ENCODE results near the gene GDI2.

DNA sequence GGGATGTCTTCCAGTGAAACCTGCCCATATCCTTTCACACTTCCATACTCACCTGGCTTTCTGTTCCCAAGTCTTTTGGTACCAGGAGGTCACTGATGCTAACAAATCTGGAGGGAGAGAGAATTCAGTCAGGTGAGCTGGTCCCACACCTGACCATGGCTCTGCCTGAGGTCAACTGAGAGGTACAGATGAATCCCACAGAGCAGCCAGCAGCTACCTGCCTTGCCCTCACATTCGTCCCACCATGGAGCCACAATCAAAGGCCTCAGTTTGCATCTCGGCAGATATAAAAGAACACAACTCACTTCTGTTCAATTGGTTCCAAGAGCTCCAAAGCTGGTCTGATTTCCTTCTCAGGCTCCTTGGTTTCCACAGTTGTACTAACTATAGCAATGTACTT lies 47.0 kb downstream of the GDI2 start:
- TF ChIP-seq, protein P1, sequence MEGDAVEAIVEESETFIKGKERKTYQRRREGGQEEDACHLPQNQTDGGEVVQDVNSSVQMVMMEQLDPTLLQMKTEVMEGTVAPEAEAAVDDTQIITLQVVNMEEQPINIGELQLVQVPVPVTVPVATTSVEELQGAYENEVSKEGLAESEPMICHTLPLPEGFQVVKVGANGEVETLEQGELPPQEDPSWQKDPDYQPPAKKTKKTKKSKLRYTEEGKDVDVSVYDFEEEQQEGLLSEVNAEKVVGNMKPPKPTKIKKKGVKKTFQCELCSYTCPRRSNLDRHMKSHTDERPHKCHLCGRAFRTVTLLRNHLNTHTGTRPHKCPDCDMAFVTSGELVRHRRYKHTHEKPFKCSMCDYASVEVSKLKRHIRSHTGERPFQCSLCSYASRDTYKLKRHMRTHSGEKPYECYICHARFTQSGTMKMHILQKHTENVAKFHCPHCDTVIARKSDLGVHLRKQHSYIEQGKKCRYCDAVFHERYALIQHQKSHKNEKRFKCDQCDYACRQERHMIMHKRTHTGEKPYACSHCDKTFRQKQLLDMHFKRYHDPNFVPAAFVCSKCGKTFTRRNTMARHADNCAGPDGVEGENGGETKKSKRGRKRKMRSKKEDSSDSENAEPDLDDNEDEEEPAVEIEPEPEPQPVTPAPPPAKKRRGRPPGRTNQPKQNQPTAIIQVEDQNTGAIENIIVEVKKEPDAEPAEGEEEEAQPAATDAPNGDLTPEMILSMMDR (optimal IDR thresholded peaks at IDR 0.05 in 1 of 3, IDR thresholded peaks at IDR 0.05 in 1 of 3, conservative IDR thresholded peaks at IDR 0.05 in 1 of 3; ENCODE audit: extremely low read depth in 1 of 3, insufficient read depth in 2 of 3, low read length in 3 of 3), result no peak
- no peak for TF ChIP-seq EZH2 (IDR thresholded peaks at IDR 0.05; ENCODE audit: low read length)

All from keratinocyte (primary cell).